ENCODE results near the gene PEBP1.

GRCh38 chr12:118185602-118186397, 49.9 kb downstream of the PEBP1 start:
- TF ChIP-seq CTCF (conservative IDR thresholded peaks at IDR 0.05; ENCODE audit: low read depth, low read length) = no peak
- TF ChIP-seq EZH2 (IDR thresholded peaks at IDR 0.05; ENCODE audit: borderline replicate concordance, low read depth, low read length, poor library complexity, severe bottlenecking) = no peak

Data from A673 (cell line).